C4-2B (cell line): Measurements from ENCODE around the gene PIGA.

Experiments
- CTCF ChIP-seq: fragments of 450-650 bp; conservative IDR thresholded peaks from 2 replicates; pipeline ENCODE4 v1.5.1; 2017; ENCODE audit warnings: mild to moderate bottlenecking
- ZFX ChIP-seq: fragments of 450-650 bp; IDR thresholded peaks from 2 replicates; pipeline ENCODE4 v1.6.1; 2017

DNA sequence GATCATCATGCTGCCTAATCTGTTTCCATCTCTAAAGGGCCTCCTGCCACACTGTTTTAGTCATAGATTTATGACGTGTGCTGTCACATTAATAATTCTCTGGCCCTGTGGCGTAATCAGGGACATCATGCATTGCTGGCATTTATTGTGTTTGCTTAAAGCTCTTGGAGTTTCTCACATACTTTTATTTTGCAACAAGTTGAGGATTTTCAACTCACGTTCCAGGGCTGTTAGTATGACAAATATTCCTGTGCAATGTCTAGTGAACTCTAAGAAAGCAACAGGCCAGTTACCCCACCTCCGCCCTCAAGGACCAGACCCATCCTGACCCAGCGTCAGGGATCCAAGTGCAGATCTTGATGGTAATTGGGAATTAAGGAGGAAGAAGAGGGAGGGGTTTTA lies 7.8 kb upstream of the PIGA start:
- no peak for TF ChIP-seq CTCF
- no peak for TF ChIP-seq ZFX
